NB4 (cell line): ENCODE data around the gene SVIP.

Source experiments
- DNase-seq: peaks from one replicate; pipeline ENCODE4 v3.0.0; 2010; ENCODE audit warnings: low read depth
- H3K4me3 ChIP-seq: one replicate; pipeline ENCODE4 v1.5.1; 2011; ENCODE audit warnings: mild to moderate bottlenecking, low read depth, low read length, moderate library complexity
- MYC ChIP-seq: IDR thresholded peaks from 2 replicates; pipeline ENCODE4 v1.6.1; 2011; ENCODE audit warnings: low read depth, low read length
- POLR2A ChIP-seq: IDR thresholded peaks from 2 replicates; pipeline ENCODE4 v1.6.1; 2011; ENCODE audit warnings: mild to moderate bottlenecking; ENCODE audit not compliant: insufficient read length; ENCODE audit errors: extremely low read depth
- TF ChIP-seq, protein P1 (sequence below): IDR thresholded peaks from one replicate; pipeline ENCODE4 v1.5.1; 2012; ENCODE audit warnings: low read depth, low read length
- TF ChIP-seq, protein P2 (sequence below): IDR thresholded peaks from 2 replicates; pipeline ENCODE4 v1.6.1; 2011; ENCODE audit warnings: low read depth, low read length

SVIP gene

DNA sequence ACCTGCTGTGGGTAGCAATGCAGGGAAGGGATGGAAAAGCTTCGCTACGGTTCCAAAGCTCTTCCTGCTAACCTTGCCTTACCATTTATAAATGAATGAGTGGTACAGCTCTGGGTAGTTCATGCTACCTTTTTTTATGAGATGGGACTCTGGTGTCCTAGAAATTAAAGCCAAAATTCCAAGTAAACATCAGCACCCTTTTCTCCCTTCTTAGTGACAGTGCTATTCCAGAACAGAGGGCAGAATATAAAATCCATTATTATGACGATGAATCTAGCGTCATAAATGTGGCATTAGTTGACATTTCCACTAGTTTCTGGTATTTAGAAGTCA, 447 bp upstream of the SVIP start:
- no peak for DNase-seq
- H3K4me3 ChIP-seq: peak overlapping the region; percentile 34
- TF ChIP-seq, protein P1, sequence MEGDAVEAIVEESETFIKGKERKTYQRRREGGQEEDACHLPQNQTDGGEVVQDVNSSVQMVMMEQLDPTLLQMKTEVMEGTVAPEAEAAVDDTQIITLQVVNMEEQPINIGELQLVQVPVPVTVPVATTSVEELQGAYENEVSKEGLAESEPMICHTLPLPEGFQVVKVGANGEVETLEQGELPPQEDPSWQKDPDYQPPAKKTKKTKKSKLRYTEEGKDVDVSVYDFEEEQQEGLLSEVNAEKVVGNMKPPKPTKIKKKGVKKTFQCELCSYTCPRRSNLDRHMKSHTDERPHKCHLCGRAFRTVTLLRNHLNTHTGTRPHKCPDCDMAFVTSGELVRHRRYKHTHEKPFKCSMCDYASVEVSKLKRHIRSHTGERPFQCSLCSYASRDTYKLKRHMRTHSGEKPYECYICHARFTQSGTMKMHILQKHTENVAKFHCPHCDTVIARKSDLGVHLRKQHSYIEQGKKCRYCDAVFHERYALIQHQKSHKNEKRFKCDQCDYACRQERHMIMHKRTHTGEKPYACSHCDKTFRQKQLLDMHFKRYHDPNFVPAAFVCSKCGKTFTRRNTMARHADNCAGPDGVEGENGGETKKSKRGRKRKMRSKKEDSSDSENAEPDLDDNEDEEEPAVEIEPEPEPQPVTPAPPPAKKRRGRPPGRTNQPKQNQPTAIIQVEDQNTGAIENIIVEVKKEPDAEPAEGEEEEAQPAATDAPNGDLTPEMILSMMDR: no peak
- TF ChIP-seq POLR2A (no peak), MYC (no peak)
- TF ChIP-seq, protein P2, sequence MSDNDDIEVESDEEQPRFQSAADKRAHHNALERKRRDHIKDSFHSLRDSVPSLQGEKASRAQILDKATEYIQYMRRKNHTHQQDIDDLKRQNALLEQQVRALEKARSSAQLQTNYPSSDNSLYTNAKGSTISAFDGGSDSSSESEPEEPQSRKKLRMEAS: no peak

DNA sequence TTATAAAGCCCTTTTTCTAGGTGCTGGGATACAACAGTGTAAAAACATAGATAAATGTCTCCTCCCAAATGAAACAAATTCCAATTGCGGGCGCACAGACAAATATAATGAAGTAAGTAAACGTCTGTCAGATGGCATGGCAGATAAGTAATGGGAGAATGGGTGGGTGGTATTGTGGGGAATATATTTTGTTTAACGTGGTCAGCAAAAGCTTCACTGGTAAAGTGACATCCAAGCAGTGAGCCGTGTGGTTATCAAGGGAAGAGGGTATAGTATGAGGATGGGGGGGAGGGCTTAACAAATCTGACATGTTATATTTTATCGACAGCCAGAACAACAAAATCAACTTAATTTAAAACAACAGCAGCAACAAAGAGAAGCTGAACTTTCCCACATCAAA, 1.2 kb downstream of the SVIP start:
- DNase-seq: peak; percentile 6
- H3K4me3 ChIP-seq: peak overlapping the region; percentile 72
- TF ChIP-seq, protein P1: no peak
- TF ChIP-seq, protein P2: no peak
- no peak for TF ChIP-seq POLR2A
- no peak for TF ChIP-seq MYC

- TF ChIP-seq, protein P2: no peak
- TF ChIP-seq, protein P1: no peak
- TF ChIP-seq POLR2A (no peak), MYC (no peak)
Measured at GRCh38 chr11:22822203-22822602, 7.4 kb downstream of the SVIP start.

GRCh38 chr11:22809893-22810292, 19.7 kb downstream of the SVIP start:
- DNase-seq: no peak
- H3K4me3 ChIP-seq: no peak overlapping the region
- no peak for TF ChIP-seq POLR2A
- TF ChIP-seq, protein P2: no peak
- TF ChIP-seq MYC: no peak
- TF ChIP-seq, protein P1: no peak

More at GRCh38 chr11:22822203-22822602, 7.4 kb downstream of the SVIP start:
- no peak for DNase-seq
- H3K4me3 ChIP-seq: no peak overlapping the region

- no peak for DNase-seq
- no peak overlapping the region for H3K4me3 ChIP-seq
- TF ChIP-seq, protein P1: no peak
- TF ChIP-seq, protein P2: no peak
- TF ChIP-seq POLR2A (no peak), MYC (no peak)
Measured at GRCh38 chr11:22808571-22809197, 20.9 kb downstream of the SVIP start.
